Kidney epithelial cell (primary cell): ENCODE data around the gene NDRG2. TPM values are rescaled to one million over a fixed set of nuclear protein-coding genes. Genes with fewer than 3 reads are reported as not detected.

Source experiments
- DNase-seq: peaks from one replicate; pipeline ENCODE4 v3.0.0-alpha.2; 2010; ENCODE audit warnings: low read depth
- H3K27me3 ChIP-seq: 2 replicates; pipeline ENCODE4 v1.6.0; 2011; ENCODE audit warnings: low read length; ENCODE audit not compliant: control insufficient read depth, insufficient read depth
- H3K36me3 ChIP-seq: 2 replicates; pipeline ENCODE4 v1.5.1; 2011; ENCODE audit warnings: low read length; ENCODE audit not compliant: control insufficient read depth, insufficient read depth
- H3K4me3 ChIP-seq: 2 replicates; pipeline ENCODE4 v1.5.1; 2011; ENCODE audit warnings: low read depth, mild to moderate bottlenecking, control low read depth, low read length
- CTCF ChIP-seq: IDR thresholded peaks from 2 replicates; pipeline ENCODE4 v1.5.1; 2011; ENCODE audit warnings: mild to moderate bottlenecking, moderate library complexity, low read length, control low read depth, inconsistent platforms; ENCODE audit not compliant: insufficient read depth, poor library complexity, severe bottlenecking
- total RNA-seq: library from RNA; depleted of rRNA; stranded (reverse); fragments of >200 nt; gene quantifications from 2 replicates; pipeline ENCODE4 v1.2.3, GENCODE V29; 2015

The NDRG2 gene
- total RNA-seq, 1 donor from 2014 or later: 10.5 TPM

- TF ChIP-seq CTCF: no peak
- Histone ChIP-seq H3K4me3 (no peak overlapping the region), H3K36me3 (no peaks in the 10 kb centered on the region), H3K27me3 (peaks cover 8% of the 10 kb centered on the region)
- DNase-seq: no peak
These were observed 8.4 kb upstream of the NDRG2 start for GRCh38 chr14:21033133-21033698.

GRCh38 chr14:21032326-21033132 lies 7.7 kb upstream of the NDRG2 start:
- DNase-seq: no peak
- TF ChIP-seq CTCF: no peak
- Histone ChIP-seq H3K4me3 (no peak overlapping the region), H3K27me3 (peaks cover 8% of the 10 kb centered on the region), H3K36me3 (no peaks in the 10 kb centered on the region)

GRCh38 chr14:21030531-21030930 lies 5.7 kb upstream of the NDRG2 start:
- H3K36me3 ChIP-seq: no peaks in the 10 kb centered on the region

GRCh38 chr14:21029917-21030316 lies 5.1 kb upstream of the NDRG2 start, which contains the start of gene TPPP2:
Gene TPPP2 (plus strand): TSS chr14:21030217. CDS start chr14:21030582, 365 bp downstream.
- Histone ChIP-seq H3K27me3 (peaks cover 16% of the 10 kb centered on the region), H3K36me3 (no peaks in the 10 kb centered on the region)
- TF ChIP-seq CTCF: no peak

More at GRCh38 chr14:21030531-21030930, 5.7 kb upstream of the NDRG2 start:
- no peak for DNase-seq
- TF ChIP-seq CTCF: no peak
- Histone ChIP-seq H3K4me3 (no peak overlapping the region), H3K27me3 (peaks cover 12% of the 10 kb centered on the region)

GRCh38 chr14:21026988-21027315 lies 2.1 kb upstream of the NDRG2 start:
- Histone ChIP-seq H3K36me3 (no peaks in the 10 kb centered on the region), H3K27me3 (peaks cover 33% of the 10 kb centered on the region), H3K4me3 (no peak overlapping the region)
- no peak for DNase-seq
- no peak for TF ChIP-seq CTCF

More at GRCh38 chr14:21029917-21030316, 5.1 kb upstream of the NDRG2 start, which contains the start of gene TPPP2:
- no peak for DNase-seq
- H3K4me3 ChIP-seq: no peak within 1 kb of the TSS
